HFFc6 (cell line): Measurements from ENCODE around the gene LYSET. TPM values are rescaled to one million over a fixed set of nuclear protein-coding genes. Genes with fewer than 3 reads are reported as not detected.
"Not testable (repeated sequence)": the region's sequence is repeated elsewhere in the genome, so short reads cannot be mapped to it uniquely, and the experiment has no call there.

ENCODE experiments used
- DNase-seq: peaks from one replicate; pipeline ENCODE4 v3.0.0-alpha.2; 2018
- H3K27ac Mint-ChIP-seq: 2 replicates; pipeline ENCODE4 v1.8.0; 2020; ENCODE audit warnings: mild to moderate bottlenecking, mixed read lengths
- H3K27me3 Mint-ChIP-seq: 2 replicates; pipeline ENCODE4 v1.8.0; 2021; ENCODE audit warnings: mild to moderate bottlenecking, moderate library complexity, mixed read lengths; ENCODE audit not compliant: insufficient read depth
- H3K36me3 Mint-ChIP-seq: 2 replicates; pipeline ENCODE4 v1.8.0; 2021; ENCODE audit warnings: low read depth, mixed read lengths
- H3K4me1 Mint-ChIP-seq: 2 replicates; pipeline ENCODE4 v1.8.0; 2020; ENCODE audit warnings: low read depth, mixed read lengths
- H3K4me3 Mint-ChIP-seq: 2 replicates; pipeline ENCODE4 v1.8.0; 2020; ENCODE audit warnings: mild to moderate bottlenecking, moderate library complexity, mixed read lengths
- H3K9me3 Mint-ChIP-seq: 2 replicates; pipeline ENCODE4 v1.8.0; 2020; ENCODE audit warnings: mild to moderate bottlenecking, mixed read lengths
- total RNA-seq, 6 experiments: library from RNA; stranded (reverse); fragmentation: NEBNext Ultra II Directional; extraction: Animal tissue kit (Norgen Biotek cat#: 25700); gene quantifications; 2 replicates in 1 of 6; 3 replicates in 5 of 6; pipeline ENCODE4 v1.2.3, GENCODE V29; 2021
- TF ChIP-seq, protein P1 (sequence below): fragments of 200-600 bp; sonication (generic); IDR thresholded peaks from 2 replicates; pipeline ENCODE4 v1.5.0; 2021; ENCODE audit warnings: antibody characterized with exemption, mild to moderate bottlenecking

Gene LYSET
- total RNA-seq, 6 experiments from 2014 or later = 10.7 to 14.5 (median 12.8) TPM

GRCh38 chr14:93223565-93223964 is 38.4 kb downstream of the LYSET start:
- TF ChIP-seq, protein P1, sequence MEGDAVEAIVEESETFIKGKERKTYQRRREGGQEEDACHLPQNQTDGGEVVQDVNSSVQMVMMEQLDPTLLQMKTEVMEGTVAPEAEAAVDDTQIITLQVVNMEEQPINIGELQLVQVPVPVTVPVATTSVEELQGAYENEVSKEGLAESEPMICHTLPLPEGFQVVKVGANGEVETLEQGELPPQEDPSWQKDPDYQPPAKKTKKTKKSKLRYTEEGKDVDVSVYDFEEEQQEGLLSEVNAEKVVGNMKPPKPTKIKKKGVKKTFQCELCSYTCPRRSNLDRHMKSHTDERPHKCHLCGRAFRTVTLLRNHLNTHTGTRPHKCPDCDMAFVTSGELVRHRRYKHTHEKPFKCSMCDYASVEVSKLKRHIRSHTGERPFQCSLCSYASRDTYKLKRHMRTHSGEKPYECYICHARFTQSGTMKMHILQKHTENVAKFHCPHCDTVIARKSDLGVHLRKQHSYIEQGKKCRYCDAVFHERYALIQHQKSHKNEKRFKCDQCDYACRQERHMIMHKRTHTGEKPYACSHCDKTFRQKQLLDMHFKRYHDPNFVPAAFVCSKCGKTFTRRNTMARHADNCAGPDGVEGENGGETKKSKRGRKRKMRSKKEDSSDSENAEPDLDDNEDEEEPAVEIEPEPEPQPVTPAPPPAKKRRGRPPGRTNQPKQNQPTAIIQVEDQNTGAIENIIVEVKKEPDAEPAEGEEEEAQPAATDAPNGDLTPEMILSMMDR = no peak
- H3K4me1 Mint-ChIP-seq = no peaks in the 10 kb centered on the region
- no peak overlapping the region for H3K4me3 Mint-ChIP-seq
- DNase-seq = no peak
- H3K9me3 Mint-ChIP-seq = no peaks in the 10 kb centered on the region
- H3K36me3 Mint-ChIP-seq = peaks cover 20% of the 10 kb centered on the region
- no peak overlapping the region for H3K27ac Mint-ChIP-seq
- no peaks in the 10 kb centered on the region for H3K27me3 Mint-ChIP-seq

- TF ChIP-seq, protein P1 = no peak
- H3K4me1 Mint-ChIP-seq = peaks cover 20% of the 10 kb centered on the region
- no peak for DNase-seq
- no peaks in the 10 kb centered on the region for H3K9me3 Mint-ChIP-seq
- H3K36me3 Mint-ChIP-seq = peaks cover 10% of the 10 kb centered on the region; the same call in 1 of the 2 replicates
- no peak overlapping the region for H3K27ac Mint-ChIP-seq
- no peak overlapping the region for H3K4me3 Mint-ChIP-seq
- no peaks in the 10 kb centered on the region for H3K27me3 Mint-ChIP-seq
These were observed 43.4 kb downstream of the LYSET start for GRCh38 chr14:93228550-93228949.

DNA sequence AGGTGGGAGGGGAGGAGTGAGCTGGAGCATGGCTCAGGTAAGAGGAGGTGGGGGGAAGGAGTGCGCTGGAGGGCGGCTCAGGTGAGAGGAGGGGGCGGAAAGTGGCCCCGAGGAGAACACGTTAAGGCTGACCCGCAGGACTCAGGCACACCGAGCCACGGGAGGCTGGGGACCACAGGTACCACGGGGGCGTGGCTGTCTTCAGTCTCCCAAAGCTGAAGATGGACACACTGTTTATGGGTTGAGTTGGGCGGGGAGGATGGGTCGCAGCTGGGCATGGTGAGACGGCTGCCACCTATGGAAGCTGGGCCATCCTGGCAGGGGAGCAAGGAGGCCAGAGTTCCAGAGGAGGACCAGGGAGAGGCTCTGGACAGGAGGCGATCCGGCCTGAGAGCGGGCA is 45.4 kb downstream of the LYSET start:
- H3K36me3 Mint-ChIP-seq = peaks cover 10% of the 10 kb centered on the region; the same call in 1 of the 2 replicates
- TF ChIP-seq, protein P1 = no peak
- peak overlapping the region; percentile 91 for H3K4me3 Mint-ChIP-seq
- no peaks in the 10 kb centered on the region for H3K9me3 Mint-ChIP-seq
- no peaks in the 10 kb centered on the region; the same call in 1 of the 2 replicates for H3K27me3 Mint-ChIP-seq
- no peak for DNase-seq
- peak overlapping the region; percentile 85; the same call in 1 of the 2 replicates for H3K27ac Mint-ChIP-seq
- H3K4me1 Mint-ChIP-seq = peaks cover 38% of the 10 kb centered on the region

GRCh38 chr14:93231129-93231979 is 46.2 kb downstream of the LYSET start:
- H3K36me3 Mint-ChIP-seq = peaks cover 10% of the 10 kb centered on the region; the same call in 1 of the 2 replicates
- TF ChIP-seq, protein P1 = no peak
- peak; percentile 43 for DNase-seq
- H3K27me3 Mint-ChIP-seq = no peaks in the 10 kb centered on the region; the same call in 1 of the 2 replicates
- peaks cover 46% of the 10 kb centered on the region for H3K4me1 Mint-ChIP-seq
- peak overlapping the region; percentile 85 for H3K27ac Mint-ChIP-seq
- peak overlapping the region; percentile 91 for H3K4me3 Mint-ChIP-seq
- no peaks in the 10 kb centered on the region for H3K9me3 Mint-ChIP-seq

DNA sequence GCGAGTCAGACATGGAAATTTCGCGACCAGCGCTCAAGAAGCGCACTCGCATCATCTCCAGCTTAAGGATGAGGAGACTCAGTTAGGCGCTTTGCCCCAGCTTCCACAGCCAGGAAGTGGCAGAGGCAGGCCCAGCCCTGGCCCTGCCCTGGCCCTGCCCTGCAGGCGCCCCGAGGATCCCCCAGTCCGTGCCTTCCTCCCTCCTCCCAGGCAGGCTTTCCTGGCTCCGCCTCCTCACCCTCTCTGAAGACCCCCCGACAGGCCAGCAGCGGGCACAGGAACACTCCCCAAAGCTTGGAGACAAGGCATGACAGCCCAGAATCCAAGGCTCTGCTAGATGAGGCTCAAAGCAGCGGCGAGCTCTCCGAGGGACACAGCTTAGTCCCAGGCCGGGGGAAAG is 47.0 kb downstream of the LYSET start:
- Mint-ChIP-seq H3K36me3 (peaks cover 5% of the 10 kb centered on the region; the same call in 1 of the 2 replicates), H3K27me3 (no peaks in the 10 kb centered on the region; the same call in 1 of the 2 replicates), H3K4me1 (peaks cover 46% of the 10 kb centered on the region), H3K4me3 (peak overlapping the region; percentile 91), H3K27ac (peak overlapping the region; percentile 85; the same call in 1 of the 2 replicates), H3K9me3 (no peaks in the 10 kb centered on the region)
- DNase-seq = no peak
- TF ChIP-seq, protein P1 = no peak

- not testable (repeated sequence) for H3K36me3 Mint-ChIP-seq, H3K27ac Mint-ChIP-seq, H3K4me3 Mint-ChIP-seq, H3K9me3 Mint-ChIP-seq, DNase-seq, H3K27me3 Mint-ChIP-seq
- peaks cover 46% of the 10 kb centered on the region for H3K4me1 Mint-ChIP-seq
These were observed 48.0 kb downstream of the LYSET start for GRCh38 chr14:93233078-93233477.
